C4-2B (cell line): ENCODE measurements around the gene TSPAN13.

Source experiments
- ZFX ChIP-seq: fragments of 450-650 bp; IDR thresholded peaks from 2 replicates; pipeline ENCODE4 v1.6.1; 2017
- TF ChIP-seq, protein P1 (sequence below): fragments of 450-650 bp; conservative IDR thresholded peaks from 2 replicates; pipeline ENCODE4 v1.5.1; 2017; ENCODE audit warnings: mild to moderate bottlenecking

GRCh38 chr7:16776053-16776452 is 22.5 kb downstream of the TSPAN13 start:
- TF ChIP-seq, protein P1, sequence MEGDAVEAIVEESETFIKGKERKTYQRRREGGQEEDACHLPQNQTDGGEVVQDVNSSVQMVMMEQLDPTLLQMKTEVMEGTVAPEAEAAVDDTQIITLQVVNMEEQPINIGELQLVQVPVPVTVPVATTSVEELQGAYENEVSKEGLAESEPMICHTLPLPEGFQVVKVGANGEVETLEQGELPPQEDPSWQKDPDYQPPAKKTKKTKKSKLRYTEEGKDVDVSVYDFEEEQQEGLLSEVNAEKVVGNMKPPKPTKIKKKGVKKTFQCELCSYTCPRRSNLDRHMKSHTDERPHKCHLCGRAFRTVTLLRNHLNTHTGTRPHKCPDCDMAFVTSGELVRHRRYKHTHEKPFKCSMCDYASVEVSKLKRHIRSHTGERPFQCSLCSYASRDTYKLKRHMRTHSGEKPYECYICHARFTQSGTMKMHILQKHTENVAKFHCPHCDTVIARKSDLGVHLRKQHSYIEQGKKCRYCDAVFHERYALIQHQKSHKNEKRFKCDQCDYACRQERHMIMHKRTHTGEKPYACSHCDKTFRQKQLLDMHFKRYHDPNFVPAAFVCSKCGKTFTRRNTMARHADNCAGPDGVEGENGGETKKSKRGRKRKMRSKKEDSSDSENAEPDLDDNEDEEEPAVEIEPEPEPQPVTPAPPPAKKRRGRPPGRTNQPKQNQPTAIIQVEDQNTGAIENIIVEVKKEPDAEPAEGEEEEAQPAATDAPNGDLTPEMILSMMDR = no peak
- no peak for TF ChIP-seq ZFX
